Measurements from ENCODE around the gene COL5A3. TPM values are rescaled to one million over a fixed set of nuclear protein-coding genes. Genes with fewer than 3 reads are reported as not detected.
"Not testable (repeated sequence)": the region's sequence is repeated elsewhere in the genome, so short reads cannot be mapped to it uniquely, and the experiment has no call there.

COL5A3 gene
- total RNA-seq, 4 donors from 2014 or later = 3.7 to 7.4 (median 5.2) TPM

DNA sequence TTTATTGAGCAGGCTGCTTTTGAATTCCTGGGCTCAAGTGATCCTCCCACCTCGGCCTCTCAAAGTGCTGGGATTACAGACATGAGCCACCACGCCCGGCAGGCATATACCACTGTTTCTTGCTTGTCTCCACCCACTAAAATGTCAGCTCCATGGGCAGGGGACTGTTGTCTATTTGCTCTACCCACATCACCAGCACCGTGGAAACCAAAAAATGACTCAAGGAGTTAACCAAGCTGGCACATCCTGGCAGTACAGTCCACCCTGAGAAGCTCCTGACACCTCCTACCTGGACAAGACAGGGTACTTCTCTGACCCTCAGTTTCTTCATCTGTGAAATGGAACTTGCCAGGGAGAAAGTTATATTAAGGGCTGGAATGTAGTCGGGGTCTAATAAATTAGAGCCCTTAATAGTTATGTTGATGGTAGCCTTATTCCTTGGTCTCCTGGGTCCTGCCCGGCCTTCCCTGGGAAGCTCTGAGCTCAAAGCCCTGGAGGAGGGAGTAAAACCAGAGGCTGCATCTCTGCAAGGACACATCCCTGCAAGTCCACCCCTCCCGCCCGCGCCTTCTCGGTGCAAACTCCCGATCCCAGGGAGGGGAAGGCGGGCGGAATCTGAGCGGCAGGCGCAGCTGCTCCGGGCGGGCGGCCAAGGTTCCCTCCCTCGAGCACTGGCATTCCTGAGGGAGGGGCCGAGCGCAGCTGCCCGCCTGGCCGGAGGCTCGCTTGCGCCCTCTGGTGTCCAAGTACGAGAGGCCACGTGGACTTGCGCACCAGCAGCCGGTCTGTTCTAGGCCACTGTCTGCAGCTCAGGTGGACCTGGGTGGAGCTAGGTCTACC lies 17.1 kb upstream of the COL5A3 start:
- Histone ChIP-seq H3K4me3 (peak overlapping the region in 1 of 4 donors; percentile 9), H3K36me3 (no peaks in the 10 kb centered on the region), H3K27ac (peak overlapping the region in 1 of 4 donors; percentile 4), H3K27me3 (peaks cover 0 to 27% (median 0%) of the 10 kb centered on the region in 4 donors), H3K9me3 (no peaks in the 10 kb centered on the region), H3K4me1 (peaks cover 0 to 12% (median 6%) of the 10 kb centered on the region in 3 donors)
- intact Hi-C loops (cut with DNase I) = no loop called here
- DNase-seq = peak; percentile 23
- TF ChIP-seq POLR2A (IDR thresholded peaks at IDR 0.05) = no peak
- TF ChIP-seq, protein P1, sequence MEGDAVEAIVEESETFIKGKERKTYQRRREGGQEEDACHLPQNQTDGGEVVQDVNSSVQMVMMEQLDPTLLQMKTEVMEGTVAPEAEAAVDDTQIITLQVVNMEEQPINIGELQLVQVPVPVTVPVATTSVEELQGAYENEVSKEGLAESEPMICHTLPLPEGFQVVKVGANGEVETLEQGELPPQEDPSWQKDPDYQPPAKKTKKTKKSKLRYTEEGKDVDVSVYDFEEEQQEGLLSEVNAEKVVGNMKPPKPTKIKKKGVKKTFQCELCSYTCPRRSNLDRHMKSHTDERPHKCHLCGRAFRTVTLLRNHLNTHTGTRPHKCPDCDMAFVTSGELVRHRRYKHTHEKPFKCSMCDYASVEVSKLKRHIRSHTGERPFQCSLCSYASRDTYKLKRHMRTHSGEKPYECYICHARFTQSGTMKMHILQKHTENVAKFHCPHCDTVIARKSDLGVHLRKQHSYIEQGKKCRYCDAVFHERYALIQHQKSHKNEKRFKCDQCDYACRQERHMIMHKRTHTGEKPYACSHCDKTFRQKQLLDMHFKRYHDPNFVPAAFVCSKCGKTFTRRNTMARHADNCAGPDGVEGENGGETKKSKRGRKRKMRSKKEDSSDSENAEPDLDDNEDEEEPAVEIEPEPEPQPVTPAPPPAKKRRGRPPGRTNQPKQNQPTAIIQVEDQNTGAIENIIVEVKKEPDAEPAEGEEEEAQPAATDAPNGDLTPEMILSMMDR (IDR thresholded peaks at IDR 0.05) = peak; percentile 89 to 98 (median 95)
- WGBS, 2 donors = 8 to 21% methylated on average over 6 to 10 of the region's 29 CpGs

DNA sequence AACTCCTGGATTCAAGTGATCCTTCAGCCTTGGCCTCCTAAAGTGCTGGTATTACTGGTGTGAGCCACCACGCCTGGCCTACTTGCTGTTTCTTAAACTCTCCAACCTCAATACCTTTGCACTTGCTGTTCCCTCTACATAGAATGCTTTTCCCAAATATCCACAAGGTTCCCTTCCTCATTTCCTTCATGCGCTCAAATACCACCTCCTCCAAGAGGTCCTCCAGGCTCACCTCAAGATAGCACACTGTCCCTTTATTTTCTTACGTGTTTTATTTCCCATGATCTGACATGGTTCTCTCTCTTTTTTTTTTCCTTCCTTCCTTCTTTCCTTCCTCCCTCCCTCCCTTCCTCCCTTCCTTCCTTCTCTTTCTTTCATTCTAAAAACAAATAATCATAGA lies 16.4 kb upstream of the COL5A3 start:
- Histone ChIP-seq H3K9me3 (no peaks in the 10 kb centered on the region), H3K4me1 (peaks cover 0 to 12% (median 6%) of the 10 kb centered on the region in 3 donors), H3K4me3 (no peak overlapping the region), H3K27ac (no peak overlapping the region), H3K27me3 (peaks cover 0 to 20% (median 0%) of the 10 kb centered on the region in 4 donors), H3K36me3 (no peaks in the 10 kb centered on the region)
- intact Hi-C loops (cut with DNase I) = no loop called here
- TF ChIP-seq, protein P1 (IDR thresholded peaks at IDR 0.05) = no peak
- no peak for TF ChIP-seq POLR2A (IDR thresholded peaks at IDR 0.05)
- DNase-seq = no peak
- WGBS, 2 donors = 89 to 93% methylated on average over 3 of the region's 3 CpGs

GRCh38 chr19:10023096-10023495 lies 12.8 kb upstream of the COL5A3 start:
- WGBS, 2 donors = 80 to 85% methylated on average over 5 of the region's 5 CpGs
- H3K27me3 ChIP-seq; intact Hi-C loops (cut with DNase I); H3K4me3 ChIP-seq; H3K27ac ChIP-seq; DNase-seq; H3K36me3 ChIP-seq; H3K9me3 ChIP-seq: not testable (repeated sequence)
- peaks cover 0 to 12% (median 6%) of the 10 kb centered on the region in 3 donors for H3K4me1 ChIP-seq

DNA sequence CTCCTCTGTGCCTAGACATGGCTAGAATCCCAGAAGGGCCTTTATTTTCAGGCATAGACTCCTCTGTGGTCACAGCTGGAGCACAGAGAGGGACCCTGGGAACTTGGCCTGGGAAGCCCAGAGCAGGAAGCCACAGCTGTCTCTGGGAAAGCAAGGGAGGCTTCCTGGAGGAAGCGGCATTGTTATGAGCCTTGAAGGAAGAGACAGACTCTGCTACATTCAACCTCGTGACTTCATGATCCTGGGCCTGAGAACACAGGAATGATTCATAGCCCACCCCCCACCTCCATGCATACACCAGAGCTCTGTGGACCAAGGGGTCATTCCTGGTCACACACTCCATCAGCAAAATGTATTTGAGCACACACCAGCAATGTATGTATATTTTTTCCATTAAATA lies 11.6 kb upstream of the COL5A3 start:
- DNase-seq = no peak
- 85% methylated on average over 2 of the region's 2 CpGs; no CpG with 5 or more reads in 1 of the 2 donors for WGBS, 2 donors
- intact Hi-C loops (cut with DNase I) = no loop called here
- H3K4me3 ChIP-seq = no peak overlapping the region
- no peaks in the 10 kb centered on the region for H3K36me3 ChIP-seq
- H3K27ac ChIP-seq = no peak overlapping the region
- no peak for TF ChIP-seq POLR2A (IDR thresholded peaks at IDR 0.05)
- TF ChIP-seq, protein P1 (IDR thresholded peaks at IDR 0.05) = no peak
- peaks cover 0 to 4% (median 0%) of the 10 kb centered on the region in 4 donors for H3K27me3 ChIP-seq
- peaks cover 0 to 1% (median 0%) of the 10 kb centered on the region in 3 donors for H3K4me1 ChIP-seq
- no peaks in the 10 kb centered on the region for H3K9me3 ChIP-seq

GRCh38 chr19:10021446-10021845 lies 11.1 kb upstream of the COL5A3 start:
- no peak for DNase-seq

More at GRCh38 chr19:10021446-10021845, 11.1 kb upstream of the COL5A3 start:
- no peak overlapping the region for H3K4me3 ChIP-seq
- no peak overlapping the region for H3K27ac ChIP-seq
- H3K9me3 ChIP-seq = no peaks in the 10 kb centered on the region
- intact Hi-C loops (cut with DNase I) = no loop called here
- WGBS, 2 donors = 87 to 93% methylated on average over 15 to 23 of the region's 23 CpGs
- H3K36me3 ChIP-seq = no peaks in the 10 kb centered on the region
- no peaks in the 10 kb centered on the region for H3K4me1 ChIP-seq
- peaks cover 0 to 4% (median 0%) of the 10 kb centered on the region in 4 donors for H3K27me3 ChIP-seq
- no peak for TF ChIP-seq POLR2A (IDR thresholded peaks at IDR 0.05)
- TF ChIP-seq, protein P1 (IDR thresholded peaks at IDR 0.05) = no peak

All from esophagus squamous epithelium (tissue), 5 donors.